ENCODE results near the gene TRIM8. TPM values are rescaled to one million over a fixed set of nuclear protein-coding genes. Genes with fewer than 3 reads are reported as not detected.
A peak's percentile ranks its signal among the peaks of the same experiment; 100 is the strongest.

TRIM8 gene
- total and polyA plus RNA-seq, 2 donors (not counting 3 experiments of a cell fraction or from before 2014, with no cell fraction given) = 74.1 to 114 TPM

DNA sequence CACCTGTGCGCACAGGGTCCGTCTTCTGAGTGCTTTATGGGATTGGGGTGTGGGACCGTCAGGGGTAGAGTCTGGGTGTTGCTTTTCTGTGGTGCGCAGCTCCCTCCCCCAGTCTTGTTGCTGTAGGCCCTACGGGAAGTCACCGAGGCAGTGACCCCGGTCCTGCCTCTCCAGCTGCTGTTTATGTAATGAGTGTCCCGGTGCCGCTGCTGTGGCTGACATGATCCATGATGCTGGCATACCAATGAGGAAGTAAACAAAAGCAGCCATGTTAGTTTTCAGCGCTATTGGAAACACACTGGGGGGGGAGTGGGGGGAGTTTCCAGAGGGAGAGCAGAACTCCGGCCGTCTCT, 1.1 kb downstream of the TRIM8 start:
- Histone ChIP-seq H4K20me1 (replicated peaks; ENCODE audit: control insufficient read depth, extremely low read depth, insufficient read depth, low read length) (no peaks in the 10 kb centered on the region), H3K27me3 (ENCODE audit: control insufficient read depth in 2 of 2, insufficient read depth in 2 of 2, low read length in 2 of 2) (no peaks in the 10 kb centered on the region), H3K27ac (ENCODE audit: insufficient read depth, low read depth, low read length) (peak overlapping the region; percentile 79), H3K4me1 (ENCODE audit: control insufficient read depth, extremely low read depth, insufficient read depth, low read length) (peaks cover 43% of the 10 kb centered on the region), H3K4me2 (ENCODE audit: insufficient read depth, low read length) (peak overlapping the region; percentile 61), H3K9ac (replicated peaks; ENCODE audit: extremely low read depth, insufficient read depth, low read length) (peak overlapping the region; percentile 88), H3K79me2 (ENCODE audit: control insufficient read depth, insufficient read depth, low read length) (peaks cover 64% of the 10 kb centered on the region), H2AFZ (ENCODE audit: low read depth, low read length) (no peak overlapping the region), H3K9me3 (replicated peaks; ENCODE audit: control insufficient read depth, insufficient read depth, low read length) (no peaks in the 10 kb centered on the region), H3K4me3 (replicated peaks in 1 of 3; ENCODE audit: insufficient read depth in 1 of 3, low read depth in 1 of 3, low read length in 3 of 3) (peak overlapping the region; percentile 56 to 68 (median 62)), H3K36me3 (ENCODE audit: control insufficient read depth in 2 of 2, extremely low read depth in 1 of 2, insufficient read depth in 2 of 2, low read length in 2 of 2) (peaks cover 0 to 3% of the 10 kb centered on the region in 2 experiments), H3K9me1 (replicated peaks; ENCODE audit: control insufficient read depth, extremely low read depth, insufficient read depth, low read length) (no peaks in the 10 kb centered on the region)
- TF ChIP-seq POLR2A (IDR thresholded peaks at IDR 0.05; ENCODE audit: low read depth, low read length) (no peak), FOS (IDR thresholded peaks at IDR 0.05; ENCODE audit: borderline replicate concordance, insufficient read depth, low read length) (peak; percentile 10), JUN (IDR thresholded peaks at IDR 0.05; ENCODE audit: borderline replicate concordance, insufficient read depth, insufficient read length, low read depth) (no peak), POLR2AphosphoS5 (IDR thresholded peaks at IDR 0.05; ENCODE audit: insufficient read depth, low read depth, low read length) (peak; percentile 19), GATA2 (IDR thresholded peaks at IDR 0.05; ENCODE audit: insufficient read depth, insufficient read length, low read depth, low read length) (no peak)
- TF ChIP-seq, protein P1, sequence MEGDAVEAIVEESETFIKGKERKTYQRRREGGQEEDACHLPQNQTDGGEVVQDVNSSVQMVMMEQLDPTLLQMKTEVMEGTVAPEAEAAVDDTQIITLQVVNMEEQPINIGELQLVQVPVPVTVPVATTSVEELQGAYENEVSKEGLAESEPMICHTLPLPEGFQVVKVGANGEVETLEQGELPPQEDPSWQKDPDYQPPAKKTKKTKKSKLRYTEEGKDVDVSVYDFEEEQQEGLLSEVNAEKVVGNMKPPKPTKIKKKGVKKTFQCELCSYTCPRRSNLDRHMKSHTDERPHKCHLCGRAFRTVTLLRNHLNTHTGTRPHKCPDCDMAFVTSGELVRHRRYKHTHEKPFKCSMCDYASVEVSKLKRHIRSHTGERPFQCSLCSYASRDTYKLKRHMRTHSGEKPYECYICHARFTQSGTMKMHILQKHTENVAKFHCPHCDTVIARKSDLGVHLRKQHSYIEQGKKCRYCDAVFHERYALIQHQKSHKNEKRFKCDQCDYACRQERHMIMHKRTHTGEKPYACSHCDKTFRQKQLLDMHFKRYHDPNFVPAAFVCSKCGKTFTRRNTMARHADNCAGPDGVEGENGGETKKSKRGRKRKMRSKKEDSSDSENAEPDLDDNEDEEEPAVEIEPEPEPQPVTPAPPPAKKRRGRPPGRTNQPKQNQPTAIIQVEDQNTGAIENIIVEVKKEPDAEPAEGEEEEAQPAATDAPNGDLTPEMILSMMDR (IDR thresholded peaks at IDR 0.05; ENCODE audit: extremely low read depth in 1 of 2, insufficient read depth in 1 of 2, low read depth in 1 of 2, low read length in 2 of 2) = no peak
- TF ChIP-seq, protein P2, sequence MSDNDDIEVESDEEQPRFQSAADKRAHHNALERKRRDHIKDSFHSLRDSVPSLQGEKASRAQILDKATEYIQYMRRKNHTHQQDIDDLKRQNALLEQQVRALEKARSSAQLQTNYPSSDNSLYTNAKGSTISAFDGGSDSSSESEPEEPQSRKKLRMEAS (IDR thresholded peaks at IDR 0.05; ENCODE audit: insufficient read depth, insufficient read length) = no peak
- DNase-seq (ENCODE audit: low read depth, low spot score) (peak; percentile 85), FAIRE-seq (no peak)
- BruUV-seq (replicated peaks) = no TSS peak
- ChIA-PET CTCF (interaction anchor here (0.6 to 6.9 kb wide), 19 partner anchors 10 to 142 kb away, joined by 3 to 110 read pairs (median 8); partner anchors contain the start of genes ACTR1A and SUFU), POLR2A (interaction anchor here (0.6 to 2.6 kb wide), 4 partner anchors 42 to 143 kb away, joined by 4 to 8 read pairs (median 6); partner anchors contain the start of gene ACTR1A)
- intact Hi-C loops (cut with micrococcal nuclease) = loop anchor here (5.0 kb wide), 1 partner anchor 223 kb away; the partner anchor contains the start of gene FBXL15
- dilution Hi-C loops (cut with MboI; ENCODE audit: extremely low pct_ligation_motif_present, low sequenced_read_pairs) = no loop called here

Data from endothelial cell of umbilical vein (primary cell).